HG03575 (cell line): Measurements from ENCODE around the gene CAB39L.

Experiments
- ATAC-seq: cut with Tn5 transposase; IDR thresholded peaks from one replicate; pipeline ENCODE4 v1.9.1; 2021; ENCODE audit not compliant: unreplicated experiment, insufficient number of reproducible peaks, low FRiP score; ENCODE audit errors: extremely low read depth

Gene CAB39L

DNA sequence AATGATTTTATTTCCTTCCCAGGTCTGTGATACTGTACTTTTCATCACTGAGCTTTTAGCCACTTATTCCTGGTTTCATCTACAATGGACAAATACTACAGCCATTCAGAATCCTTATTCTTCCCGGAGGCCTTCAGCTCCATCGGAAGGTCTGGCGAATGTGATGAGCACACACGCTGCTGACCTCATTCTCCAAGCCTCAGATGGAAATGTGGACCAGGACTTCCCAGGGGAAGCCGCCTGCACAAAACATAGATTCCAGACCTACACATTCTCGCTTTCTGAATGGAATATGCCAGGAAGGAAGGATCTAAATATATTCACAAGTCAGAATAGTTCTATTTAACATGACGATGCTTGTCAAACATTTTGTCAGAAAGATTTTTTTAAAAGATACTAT is 120.5 kb downstream of the CAB39L start:
- no peak for ATAC-seq

DNA sequence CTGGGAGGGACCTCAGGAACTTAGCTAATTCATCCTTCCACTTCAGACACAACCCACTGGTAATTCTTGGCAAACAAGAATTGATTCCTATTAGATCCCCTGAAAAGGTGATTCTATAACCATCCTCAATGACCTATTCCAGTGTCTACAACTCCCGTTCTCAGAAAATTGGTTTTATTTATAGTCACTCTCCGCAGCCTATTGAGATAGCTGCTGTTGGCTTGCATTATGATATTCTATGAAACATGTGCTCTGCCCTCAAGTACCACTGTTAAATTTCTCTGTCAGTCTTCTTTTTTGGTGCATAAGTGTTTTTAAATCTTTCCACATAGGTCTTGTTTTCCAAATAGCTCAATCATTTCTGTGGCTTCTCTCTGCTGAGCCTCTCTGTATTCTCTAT is 121.2 kb downstream of the CAB39L start:
- ATAC-seq, result no peak

DNA sequence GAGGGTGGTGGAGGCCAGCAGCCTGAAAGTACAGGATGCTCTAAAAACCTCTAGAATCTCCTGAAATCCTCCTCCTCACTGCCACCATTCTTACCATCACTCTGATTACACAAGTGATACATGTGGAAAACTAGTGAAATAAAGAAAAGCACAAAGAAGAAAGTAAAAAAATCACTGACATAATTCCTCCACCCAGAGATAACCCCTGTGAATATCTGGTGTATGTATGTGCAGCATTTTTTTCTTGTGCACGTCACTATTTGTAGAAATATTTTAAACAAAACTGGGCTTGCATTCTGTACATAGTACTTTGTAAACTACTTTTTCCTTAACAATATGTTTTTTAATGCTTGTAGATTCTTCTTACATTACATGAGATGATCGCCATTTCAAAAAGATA is 122.9 kb downstream of the CAB39L start:
- ATAC-seq, result no peak

DNA sequence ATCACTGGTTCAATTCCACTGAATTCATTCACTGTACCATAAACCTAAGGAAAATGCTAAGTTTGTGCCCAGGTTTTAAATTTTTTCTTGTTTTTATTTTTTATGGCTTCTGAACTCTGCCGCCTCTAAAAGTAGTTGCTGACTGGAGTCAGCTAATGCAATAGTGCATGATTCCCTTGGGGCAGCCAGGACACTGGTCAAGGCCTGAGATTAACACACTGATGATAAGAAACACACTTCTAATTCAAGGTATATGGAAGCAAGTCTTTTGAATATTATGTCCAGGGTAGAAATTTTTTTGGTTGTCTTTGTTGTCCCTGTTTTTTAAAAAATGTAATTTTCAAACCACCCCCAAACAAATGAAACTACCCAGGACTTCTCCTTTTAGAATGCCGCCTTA is 123.9 kb downstream of the CAB39L start:
- ATAC-seq, result no peak

DNA sequence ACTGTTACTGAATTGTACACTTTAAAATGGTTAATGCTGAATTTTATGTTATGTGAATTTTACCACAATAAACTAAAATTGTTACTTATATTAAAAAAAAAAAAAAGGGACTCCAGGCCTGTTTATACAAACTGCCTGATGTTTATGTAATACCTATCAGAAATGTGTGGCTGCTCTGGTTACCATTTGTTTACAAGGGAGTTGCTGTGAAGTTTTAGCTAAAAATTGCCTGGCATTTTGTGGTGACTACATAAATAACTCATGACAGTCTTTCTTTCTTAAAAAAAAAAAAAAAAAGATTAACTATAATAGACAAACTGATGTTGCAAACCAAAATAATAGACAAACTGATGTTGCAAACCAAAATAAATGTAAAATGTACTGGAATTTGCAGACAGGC is 124.3 kb downstream of the CAB39L start:
- ATAC-seq, result no peak

DNA sequence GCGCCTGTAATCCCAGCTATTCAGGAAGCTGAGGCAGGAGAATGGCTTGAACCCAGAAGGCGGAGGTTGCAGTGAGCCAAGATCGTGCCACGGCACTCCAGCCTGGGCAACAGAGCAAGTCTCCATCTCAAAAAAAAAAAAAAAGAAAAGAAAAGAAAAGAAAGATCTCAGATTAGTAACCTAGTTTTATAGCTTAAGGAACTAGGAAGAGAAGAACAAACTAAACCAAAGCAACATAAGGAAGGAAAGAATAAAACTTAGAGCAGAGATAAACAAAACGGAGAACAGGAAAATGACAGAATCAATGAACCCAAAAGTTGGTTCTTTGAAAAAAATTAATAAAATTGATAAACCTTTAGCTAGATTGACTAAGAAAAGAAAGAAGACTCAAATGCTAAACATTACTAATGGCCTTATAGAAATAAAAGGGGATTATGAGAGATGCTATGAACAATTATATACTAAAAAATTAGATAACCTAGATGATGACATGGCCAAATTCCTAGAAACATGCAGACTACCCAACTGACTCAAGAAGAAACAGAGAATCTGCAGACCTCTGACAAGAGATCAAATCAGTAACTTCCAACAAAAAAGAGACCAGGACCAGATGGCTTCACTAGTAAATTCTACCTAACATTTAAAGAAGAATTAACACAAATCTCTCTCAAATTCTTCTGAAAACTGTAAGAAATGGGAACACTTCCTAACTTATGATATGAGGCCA is 127.9 kb downstream of the CAB39L start:
- no peak for ATAC-seq

DNA sequence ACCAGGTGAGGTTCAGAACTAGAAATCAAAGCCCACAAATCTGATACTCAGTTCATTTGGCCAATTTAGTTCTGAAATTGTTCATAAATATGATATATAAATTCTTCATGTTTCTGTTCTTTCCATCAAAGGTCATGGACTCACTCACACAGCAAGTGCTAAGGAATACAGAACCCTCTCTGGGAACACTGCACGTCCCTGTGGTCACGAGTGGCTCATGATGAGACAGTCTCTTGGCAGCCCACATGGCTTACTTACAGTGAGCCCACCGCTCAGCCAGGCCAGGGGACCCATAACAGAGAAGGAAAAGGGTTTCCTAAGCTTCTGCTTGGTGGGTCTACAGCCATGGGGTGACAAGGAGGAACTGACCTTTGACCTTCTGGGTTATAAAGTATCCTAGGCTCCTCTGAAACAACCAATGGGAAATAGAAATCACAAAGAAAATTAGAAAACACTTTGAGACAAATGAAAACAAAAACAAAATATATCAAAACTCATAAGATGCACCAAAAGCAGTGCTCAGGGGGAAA is 128.8 kb downstream of the CAB39L start:
- ATAC-seq, result no peak

DNA sequence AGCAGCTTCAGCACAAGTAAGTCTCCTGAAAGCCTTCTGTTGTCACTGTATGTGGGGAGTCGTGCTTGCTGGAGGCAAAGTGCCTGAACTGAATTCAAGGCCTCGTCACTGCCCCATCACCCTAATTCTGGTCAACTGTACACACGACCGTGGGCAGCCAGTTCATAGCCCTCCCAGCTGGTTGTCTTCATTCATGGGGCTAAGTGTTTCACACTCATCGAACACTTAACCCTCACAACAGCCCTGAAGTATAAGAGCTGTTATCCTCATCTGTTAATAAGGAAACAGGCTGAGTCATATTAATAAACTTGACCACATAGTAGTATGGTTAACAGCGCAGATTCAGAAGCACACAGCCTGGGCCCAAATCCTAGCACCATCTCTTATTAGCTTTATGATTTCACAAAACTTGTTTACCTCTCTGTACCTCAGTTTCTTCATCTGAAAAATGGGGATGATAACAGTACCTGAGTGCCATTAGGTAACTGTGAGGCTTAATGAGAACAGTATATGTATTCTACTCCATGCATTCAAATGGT is 129.5 kb downstream of the CAB39L start:
- ATAC-seq, result no peak

DNA sequence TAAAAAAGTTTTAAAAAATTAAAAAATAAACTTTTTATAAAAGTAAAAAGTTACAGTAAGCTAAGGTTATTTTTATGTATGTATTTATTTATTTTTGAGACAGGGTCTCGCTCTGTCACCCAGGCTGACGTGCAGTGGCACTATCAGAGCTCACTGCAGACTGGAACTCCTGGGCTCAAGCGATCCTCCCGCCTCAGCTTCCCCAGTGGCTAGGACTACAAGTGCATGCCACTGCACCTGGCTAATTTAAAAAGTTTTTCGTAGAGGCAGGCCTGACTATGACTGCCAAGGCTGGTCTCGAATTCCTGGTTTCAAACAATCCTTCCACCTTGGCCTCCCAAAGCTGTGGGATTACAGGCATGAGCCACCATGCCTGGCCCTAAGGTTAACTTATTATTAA is 132.0 kb downstream of the CAB39L start:
- ATAC-seq, result no peak

DNA sequence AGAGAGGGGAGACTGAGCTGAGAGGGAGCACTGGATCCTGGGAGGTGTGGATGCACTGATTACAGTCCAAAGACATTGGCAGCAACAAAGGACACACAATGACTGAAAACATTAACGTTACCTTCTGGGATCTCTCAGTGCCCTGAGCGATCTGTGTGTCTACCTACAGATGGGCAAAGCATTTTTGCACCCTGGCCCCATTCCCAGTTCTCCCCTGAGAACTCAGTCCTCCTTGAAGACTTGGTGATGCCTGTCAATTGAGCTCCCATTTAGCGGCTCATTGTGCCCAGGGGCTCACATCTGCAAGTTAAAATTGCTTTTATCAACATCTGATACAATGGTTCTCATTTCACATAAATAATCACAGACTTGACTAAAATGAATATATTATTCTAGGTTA is 133.6 kb downstream of the CAB39L start:
- ATAC-seq, result no peak

DNA sequence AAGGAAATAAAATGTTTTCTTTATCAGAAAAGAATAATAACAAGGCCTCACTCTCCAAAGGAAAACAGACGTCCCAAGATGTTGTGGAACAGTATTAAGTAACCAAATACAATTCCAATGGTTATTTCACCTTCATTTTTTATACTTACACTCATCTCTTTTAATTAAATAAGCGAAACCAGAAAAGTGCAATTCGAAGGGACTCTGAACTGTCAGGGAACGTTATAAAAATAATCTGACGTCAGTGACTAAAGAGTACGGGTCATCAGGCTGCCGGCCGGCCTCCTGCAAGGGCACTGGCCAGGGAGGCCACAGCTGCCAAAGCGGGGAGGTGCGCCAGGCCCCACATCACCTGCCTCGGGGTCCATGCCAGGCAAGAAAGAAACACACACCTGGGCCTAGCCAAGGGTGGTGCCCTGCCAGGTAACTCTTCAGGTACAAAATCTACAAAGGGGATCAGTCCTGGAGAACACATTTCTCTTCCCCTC is 134.9 kb downstream of the CAB39L start:
- no peak for ATAC-seq

DNA sequence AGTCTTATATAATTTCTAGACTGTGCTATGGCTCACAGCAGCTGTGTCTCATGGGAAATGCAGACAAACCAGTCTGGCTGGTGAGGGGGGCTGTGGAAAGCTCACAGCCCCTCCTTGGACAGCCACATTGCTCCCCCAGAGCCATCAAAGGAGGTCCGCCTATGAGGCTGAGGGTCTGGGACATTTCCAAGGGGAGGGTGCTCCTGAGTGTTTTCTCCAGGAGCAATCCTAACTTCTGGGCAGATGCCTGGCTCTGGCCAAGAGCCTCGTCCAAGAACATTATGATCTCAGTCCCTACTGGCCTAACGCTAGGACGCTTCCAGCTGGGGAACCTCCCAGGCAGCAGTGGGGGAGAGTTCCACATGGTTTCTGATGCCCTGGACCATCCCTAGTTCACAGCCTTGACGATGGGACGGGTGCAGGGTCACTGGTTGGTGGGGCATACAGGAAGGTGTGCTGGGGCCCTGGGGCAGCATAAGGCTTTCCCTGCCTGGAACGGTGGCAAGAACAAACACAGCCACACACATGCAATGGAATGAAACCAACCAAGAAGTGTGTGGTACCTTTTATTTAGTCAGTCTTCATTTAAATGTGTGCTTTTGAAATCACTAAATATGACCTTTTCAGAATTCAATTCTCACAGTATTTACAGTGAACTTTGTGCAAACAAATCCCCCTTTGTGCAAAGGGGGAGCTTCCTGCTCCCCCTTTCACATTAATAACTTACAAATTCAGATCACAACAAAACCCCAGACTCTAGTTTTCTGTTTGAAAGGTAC is 135.6 kb downstream of the CAB39L start:
- ATAC-seq, result no peak

DNA sequence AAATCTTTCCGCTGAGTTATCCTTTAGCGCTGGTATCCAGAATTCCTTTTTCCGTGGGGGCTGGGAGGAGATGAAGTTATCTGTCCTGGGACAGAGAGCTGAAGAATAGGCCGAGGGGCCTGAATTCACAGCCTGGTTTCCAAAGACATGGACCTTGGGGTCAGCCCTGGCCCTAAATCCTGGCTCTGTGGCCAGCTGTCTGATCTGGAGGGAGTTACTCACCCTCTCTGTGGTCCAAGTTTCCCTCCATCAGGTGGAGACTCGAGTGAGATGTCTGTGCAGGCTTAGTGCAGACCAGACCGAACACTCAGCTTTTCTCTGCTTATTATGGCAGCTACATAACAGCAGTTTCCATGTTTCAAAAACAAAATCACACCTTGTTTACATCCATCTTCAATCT is 136.5 kb downstream of the CAB39L start:
- no peak for ATAC-seq

DNA sequence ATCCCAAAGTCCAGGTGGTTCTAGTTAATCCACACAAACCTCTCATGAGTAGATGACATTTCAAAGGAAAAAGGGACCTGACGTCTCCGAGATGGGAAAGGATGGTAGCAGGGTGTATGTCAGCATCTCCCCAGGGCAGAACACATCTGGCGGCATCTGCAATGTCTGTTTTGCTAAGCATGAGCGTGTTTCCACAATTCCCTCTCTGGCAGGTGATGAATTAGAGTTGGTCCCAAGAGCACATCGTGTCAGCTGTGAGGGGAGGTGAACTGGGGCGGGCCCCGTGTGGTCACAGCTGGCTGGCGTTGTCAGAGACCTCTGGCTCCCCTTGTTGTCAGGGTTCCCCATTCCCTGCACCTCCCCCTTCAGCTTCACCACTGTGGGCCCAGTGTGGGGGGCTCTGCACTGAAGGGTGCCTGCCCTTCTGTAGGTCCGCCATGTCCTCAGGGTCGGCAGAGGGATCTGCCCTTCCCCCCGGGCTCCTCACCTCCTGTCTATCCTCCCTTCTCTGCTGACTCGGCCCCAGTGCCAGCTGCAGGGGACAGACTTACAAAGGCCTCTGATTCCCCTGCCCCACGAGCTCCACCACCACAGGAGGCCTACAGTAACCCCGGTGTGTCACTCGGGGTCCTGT is 138.0 kb downstream of the CAB39L start:
- ATAC-seq, result no peak

DNA sequence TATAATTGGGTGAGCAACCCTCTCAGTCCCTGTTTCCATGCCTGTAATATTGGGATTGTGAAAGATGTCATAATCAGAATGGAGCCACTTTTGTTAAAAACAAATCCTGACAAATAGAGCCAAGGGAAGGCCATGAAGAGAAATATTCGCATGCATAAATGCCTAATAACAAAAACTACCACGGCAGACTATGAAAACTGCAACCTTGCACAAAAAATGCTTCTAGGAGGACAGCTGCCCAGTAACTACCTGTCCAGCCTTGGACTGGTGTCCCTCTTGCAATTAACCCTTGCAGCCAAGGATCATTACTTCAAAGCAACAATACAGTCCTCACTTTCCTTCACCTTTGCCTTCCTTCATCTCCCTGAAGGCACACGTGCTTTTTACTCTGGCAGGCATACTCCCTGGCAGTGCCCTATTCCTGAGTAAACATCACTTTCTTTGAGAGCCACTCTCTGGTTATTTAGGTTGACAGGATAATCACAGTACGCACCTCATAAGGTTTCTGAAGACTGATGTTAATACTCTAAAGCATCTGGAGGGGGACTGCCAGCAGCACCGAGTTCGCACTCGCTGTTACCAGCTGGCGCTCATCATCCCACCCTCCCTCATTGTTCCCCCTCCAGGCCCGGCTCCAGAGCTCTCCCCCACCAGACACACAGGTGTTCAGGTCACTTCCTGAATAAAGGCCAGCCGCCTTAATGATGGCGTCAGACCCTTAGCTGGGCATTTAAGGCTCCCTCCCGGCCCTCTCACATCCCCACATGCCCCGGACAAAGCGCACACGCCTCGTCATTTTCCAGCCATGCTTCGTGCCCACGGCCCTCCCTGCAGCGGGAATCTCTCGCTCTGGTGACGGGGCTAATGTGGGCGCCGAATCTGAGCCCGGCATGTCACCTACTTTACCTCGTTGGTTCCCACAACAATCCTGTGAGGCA is 138.8 kb downstream of the CAB39L start:
- ATAC-seq, result no peak

DNA sequence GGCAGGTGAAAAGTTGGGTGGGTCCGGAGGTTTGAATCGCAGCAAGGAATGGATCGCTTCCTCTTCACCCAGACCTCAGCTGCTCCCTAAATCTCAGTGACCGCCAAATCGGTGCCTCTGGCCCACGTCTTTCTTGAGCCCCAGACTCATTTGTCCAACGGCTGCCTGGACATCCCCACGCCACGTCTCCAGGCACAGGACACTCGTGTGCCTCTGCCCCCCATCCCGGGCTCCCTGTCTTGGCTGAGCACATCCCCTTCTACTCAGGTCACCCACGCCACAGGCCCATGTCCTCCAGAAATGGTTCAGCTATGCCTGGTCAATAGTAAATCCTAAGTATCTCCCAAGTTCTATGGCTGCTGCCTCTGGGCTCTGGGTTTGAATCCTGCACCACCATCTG is 139.5 kb downstream of the CAB39L start:
- no peak for ATAC-seq

DNA sequence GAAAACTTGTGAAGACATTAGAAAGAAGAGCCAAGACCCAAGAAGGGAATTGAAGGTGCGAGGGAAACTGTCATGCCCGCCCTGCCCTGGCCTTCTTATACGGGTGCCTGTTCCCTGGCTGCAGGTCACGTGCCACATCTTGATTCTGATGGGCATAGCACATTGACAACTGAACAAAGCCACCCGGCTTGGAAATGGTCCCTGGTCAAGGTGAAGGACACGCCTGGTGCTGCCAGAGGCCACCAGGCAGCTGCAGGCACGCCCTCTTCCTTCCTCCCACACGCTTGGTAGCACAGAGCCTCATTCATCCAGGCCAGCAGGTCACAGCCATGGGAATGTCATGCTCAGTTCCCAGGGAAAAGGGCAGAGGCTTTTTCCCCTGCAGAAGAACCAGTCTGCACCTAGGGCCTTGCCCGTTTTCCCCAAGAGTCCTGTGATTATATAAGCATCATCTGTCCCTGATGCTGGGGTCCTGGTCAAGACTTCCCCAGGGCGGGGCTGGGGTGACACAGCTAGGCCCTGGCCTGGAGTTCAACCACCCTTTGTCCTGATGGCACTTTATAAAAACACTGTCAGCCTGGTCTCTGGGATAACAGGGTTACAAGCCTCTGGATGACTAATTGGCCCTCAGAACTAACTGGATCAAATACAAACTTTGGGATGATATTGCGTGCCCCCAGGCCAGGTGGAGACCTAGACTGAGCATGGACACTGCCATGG is 140.2 kb downstream of the CAB39L start:
- ATAC-seq, result no peak

DNA sequence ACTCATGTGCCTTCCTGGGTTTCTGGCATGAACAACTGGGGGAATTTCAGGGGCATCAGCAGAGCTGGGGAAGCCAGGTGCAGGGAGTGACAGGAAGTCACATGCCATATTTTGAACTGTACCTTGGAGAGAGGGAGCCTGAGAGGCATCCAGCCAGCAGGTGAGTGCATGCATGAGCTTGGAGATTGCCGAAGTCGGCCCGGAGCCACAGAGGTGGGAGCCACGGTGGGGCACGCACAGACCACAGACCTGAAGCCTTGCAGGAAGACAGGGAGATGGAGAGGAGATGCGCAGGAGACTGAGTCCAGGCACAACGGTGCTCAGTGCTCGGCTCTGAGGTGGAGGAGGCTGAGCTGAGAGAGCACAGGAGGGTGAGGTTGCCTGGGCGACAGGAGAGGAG is 141.0 kb downstream of the CAB39L start:
- no peak for ATAC-seq
